Ascending aorta (tissue), 2 donors: ENCODE measurements around the gene TMED7. TPM values are rescaled to one million over a fixed set of nuclear protein-coding genes. Genes with fewer than 3 reads are reported as not detected.
"Not testable (repeated sequence)": the region's sequence is repeated elsewhere in the genome, so short reads cannot be mapped to it uniquely, and the experiment has no call there.

Experiments used
- DNase-seq, 2 donors: peaks; one replicate each; pipeline ENCODE4 v3.0.0-alpha.2; 2019; ENCODE audit warnings: low spot score in 2 of 2
- H3K27ac ChIP-seq, 2 donors: fragments of 200-600 bp; sonication (generic); one replicate each; pipeline ENCODE4 v1.5.1; 2016 to 2017; ENCODE audit warnings: mild to moderate bottlenecking in 1 of 2
- H3K27me3 ChIP-seq: fragments of 200-600 bp; sonication (generic); one replicate; pipeline ENCODE4 v1.5.1; 2017
- H3K36me3 ChIP-seq, 2 donors: fragments of 200-600 bp; sonication (generic); one replicate each; pipeline ENCODE4 v1.5.1; 2016
- H3K4me1 ChIP-seq, 2 donors: fragments of 200-600 bp; sonication (generic); one replicate each; pipeline ENCODE4 v1.5.1; 2016 to 2017; ENCODE audit warnings: mild to moderate bottlenecking in 1 of 2
- H3K4me3 ChIP-seq, 2 donors: fragments of 200-600 bp; sonication (generic); one replicate each; pipeline ENCODE4 v1.5.1; 2016 to 2017; ENCODE audit warnings: mild to moderate bottlenecking in 1 of 2
- H3K9me3 ChIP-seq, 2 donors: fragments of 200-600 bp; sonication (generic); one replicate each; pipeline ENCODE4 v1.5.1; 2016
- intact Hi-C: fragments of 100-400 bp; cut with DNase I; formaldehyde crosslinking; loops from one replicate; pipeline ENCODE4 v1.15.1; 2023
- total RNA-seq: library from RNA; depleted of rRNA; stranded (reverse); fragments of >200 nt; gene quantifications from one replicate; pipeline ENCODE4 v1.1.0, GENCODE V29; 2016
- TF ChIP-seq, protein P1 (sequence below), 3 experiments: fragments of 200-600 bp in 2 of 3; fragments of 450-650 bp in 1 of 3; sonication (generic) in 2 of 3; IDR thresholded peaks; one replicate each; pipeline ENCODE4 v1.5.1; 2016 to 2019; ENCODE audit warnings: antibody characterized with exemption in 3 of 3, mild to moderate bottlenecking in 1 of 3, moderate library complexity in 1 of 3

The TMED7 gene
- total RNA-seq = 52.0 TPM

DNA sequence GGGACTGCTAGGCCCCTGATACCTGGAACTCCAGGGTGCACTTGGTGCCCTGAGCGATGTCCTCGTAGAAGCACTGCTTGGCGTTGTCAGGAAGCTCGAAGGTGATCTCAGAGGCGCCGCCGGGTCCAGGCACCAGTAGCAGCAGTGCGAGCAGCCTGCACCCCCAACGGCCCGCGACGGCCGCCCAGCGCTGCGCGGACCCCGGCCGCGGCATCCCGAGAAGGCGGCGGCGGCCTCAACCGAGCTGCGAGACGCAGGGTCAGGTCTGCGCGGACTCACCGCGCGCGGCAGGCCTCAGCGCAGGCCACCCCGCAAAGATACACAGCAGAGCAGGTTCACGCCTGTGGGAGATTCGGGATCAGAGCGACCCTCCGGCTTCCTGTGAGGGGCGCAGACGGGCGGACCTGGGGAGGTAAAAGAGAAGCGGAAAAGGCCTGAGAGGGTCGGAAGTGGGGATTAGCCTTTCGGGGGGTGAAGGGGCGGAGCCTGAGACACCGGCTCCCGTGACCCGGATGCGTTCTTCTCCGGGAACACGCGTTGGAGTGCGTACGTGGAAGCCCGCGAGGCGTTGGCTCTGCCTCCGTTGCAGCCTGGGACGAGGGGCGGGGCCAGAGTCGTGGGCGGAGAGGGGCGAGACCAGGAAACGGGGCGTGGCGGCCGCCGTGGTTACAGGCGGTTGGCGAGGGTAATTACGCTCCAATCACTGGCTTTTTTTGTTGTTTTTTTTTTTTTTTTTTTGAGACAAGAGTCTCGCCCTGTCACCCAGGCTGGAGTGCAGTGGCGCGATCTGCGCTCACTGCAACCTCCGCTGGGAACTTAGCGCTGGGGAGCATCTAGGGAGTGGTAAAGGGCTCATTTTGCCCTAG lies at the start of gene TMED7:
TMED7 (minus strand) TSS at position 458 of the 866 bp plus-strand sequence; CDS start at position 214, 244 bp downstream.
- Histone ChIP-seq H3K27me3 (no peaks in the 10 kb centered on the region), H3K4me1 (peaks cover 0 to 22% of the 10 kb centered on the region in 2 donors), H3K27ac (peak within 1 kb of the TSS; percentile 95 to 96), H3K4me3 (peak within 1 kb of the TSS; percentile 79 to 82), H3K36me3 (no peaks in the 10 kb centered on the region), H3K9me3 (no peaks in the 10 kb centered on the region)
- intact Hi-C loops = loop anchor here (1.0 to 5.0 kb wide), 7 partner anchors 24 to 456 kb away; partner anchors contain the start of genes AP3S1, ATG12, FEM1C and TICAM2
- TF ChIP-seq, protein P1, sequence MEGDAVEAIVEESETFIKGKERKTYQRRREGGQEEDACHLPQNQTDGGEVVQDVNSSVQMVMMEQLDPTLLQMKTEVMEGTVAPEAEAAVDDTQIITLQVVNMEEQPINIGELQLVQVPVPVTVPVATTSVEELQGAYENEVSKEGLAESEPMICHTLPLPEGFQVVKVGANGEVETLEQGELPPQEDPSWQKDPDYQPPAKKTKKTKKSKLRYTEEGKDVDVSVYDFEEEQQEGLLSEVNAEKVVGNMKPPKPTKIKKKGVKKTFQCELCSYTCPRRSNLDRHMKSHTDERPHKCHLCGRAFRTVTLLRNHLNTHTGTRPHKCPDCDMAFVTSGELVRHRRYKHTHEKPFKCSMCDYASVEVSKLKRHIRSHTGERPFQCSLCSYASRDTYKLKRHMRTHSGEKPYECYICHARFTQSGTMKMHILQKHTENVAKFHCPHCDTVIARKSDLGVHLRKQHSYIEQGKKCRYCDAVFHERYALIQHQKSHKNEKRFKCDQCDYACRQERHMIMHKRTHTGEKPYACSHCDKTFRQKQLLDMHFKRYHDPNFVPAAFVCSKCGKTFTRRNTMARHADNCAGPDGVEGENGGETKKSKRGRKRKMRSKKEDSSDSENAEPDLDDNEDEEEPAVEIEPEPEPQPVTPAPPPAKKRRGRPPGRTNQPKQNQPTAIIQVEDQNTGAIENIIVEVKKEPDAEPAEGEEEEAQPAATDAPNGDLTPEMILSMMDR (IDR thresholded peaks at IDR 0.05) = no peak
- DNase-seq = peak; percentile 98 to 100

DNA sequence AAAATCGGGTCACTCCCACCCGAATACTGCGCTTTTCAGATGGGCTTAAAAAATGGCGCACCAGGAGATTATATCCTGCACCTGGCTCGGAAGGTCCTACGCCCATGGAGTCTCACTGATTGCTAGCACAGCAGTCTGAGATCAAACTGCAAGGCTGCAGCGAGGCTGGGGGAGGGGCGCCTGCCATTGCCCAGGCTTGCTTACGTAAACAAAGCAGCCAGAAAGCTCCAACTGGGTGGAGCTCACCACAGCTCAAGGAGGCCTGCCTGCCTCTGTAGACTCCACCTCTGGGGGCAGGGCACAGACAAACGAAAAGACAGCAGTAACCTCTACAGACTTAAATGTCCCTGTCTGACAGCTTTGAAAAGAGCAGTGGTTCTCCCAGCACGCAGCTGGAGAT lies 48.9 kb upstream of the TMED7 start:
- intact Hi-C loops, H3K9me3 ChIP-seq, H3K36me3 ChIP-seq, H3K4me3 ChIP-seq, H3K27me3 ChIP-seq, H3K4me1 ChIP-seq, H3K27ac ChIP-seq, DNase-seq: not testable (repeated sequence)

DNA sequence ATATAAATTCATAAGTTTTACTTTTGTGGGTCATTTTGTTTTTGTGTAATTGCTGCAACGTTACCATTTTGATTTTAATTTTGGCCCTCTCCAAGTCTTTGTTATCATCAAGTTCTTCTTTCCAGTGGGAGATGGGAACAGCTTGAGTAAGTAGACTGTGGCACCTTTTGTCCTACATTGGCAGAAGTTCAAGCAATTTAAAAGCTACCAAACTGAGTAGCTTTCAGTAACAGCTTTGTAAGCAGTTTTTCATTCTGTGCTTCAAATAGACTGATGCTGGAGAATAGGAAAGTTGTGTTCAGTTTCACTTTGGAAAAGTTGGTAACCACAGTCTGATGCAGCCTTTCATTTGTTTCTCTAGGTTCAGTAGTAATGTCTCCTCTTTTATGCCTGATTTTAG lies 47.8 kb upstream of the TMED7 start:
- no peaks in the 10 kb centered on the region for H3K27me3 ChIP-seq

DNA sequence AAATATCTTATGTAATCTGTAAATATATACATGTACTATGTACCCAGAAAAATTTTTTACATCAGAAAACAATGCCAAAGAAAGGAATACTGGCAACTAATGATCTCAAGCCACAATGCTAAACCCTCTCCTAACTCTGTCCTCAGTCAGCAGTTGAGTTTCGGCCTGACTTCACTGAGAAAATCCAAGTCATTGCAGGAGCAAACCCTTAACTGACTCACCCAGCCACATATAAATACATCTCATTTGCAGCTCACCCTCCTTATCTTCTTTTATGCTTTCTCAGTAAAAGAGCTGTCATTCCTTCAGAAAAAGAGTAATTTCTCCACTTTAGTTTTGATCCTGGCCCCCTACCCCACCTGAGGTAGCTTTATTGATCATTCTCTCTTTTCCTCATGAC lies 46.1 kb upstream of the TMED7 start:
- Histone ChIP-seq H3K27me3 (no peaks in the 10 kb centered on the region), H3K4me3 (no peak overlapping the region), H3K27ac (no peak overlapping the region), H3K9me3 (peaks cover 0 to 5% of the 10 kb centered on the region in 2 donors), H3K36me3 (no peaks in the 10 kb centered on the region), H3K4me1 (no peaks in the 10 kb centered on the region)
- DNase-seq = no peak
- intact Hi-C loops = no loop called here
- TF ChIP-seq, protein P1 (IDR thresholded peaks at IDR 0.05) = no peak

More for the DNA sequence above, 47.8 kb upstream of the TMED7 start:
- DNase-seq = no peak
- Histone ChIP-seq H3K4me3 (no peak overlapping the region), H3K27ac (no peak overlapping the region), H3K4me1 (no peaks in the 10 kb centered on the region), H3K36me3 (no peaks in the 10 kb centered on the region), H3K9me3 (no peaks in the 10 kb centered on the region)
- intact Hi-C loops = no loop called here
- TF ChIP-seq, protein P1 (IDR thresholded peaks at IDR 0.05) = no peak

DNA sequence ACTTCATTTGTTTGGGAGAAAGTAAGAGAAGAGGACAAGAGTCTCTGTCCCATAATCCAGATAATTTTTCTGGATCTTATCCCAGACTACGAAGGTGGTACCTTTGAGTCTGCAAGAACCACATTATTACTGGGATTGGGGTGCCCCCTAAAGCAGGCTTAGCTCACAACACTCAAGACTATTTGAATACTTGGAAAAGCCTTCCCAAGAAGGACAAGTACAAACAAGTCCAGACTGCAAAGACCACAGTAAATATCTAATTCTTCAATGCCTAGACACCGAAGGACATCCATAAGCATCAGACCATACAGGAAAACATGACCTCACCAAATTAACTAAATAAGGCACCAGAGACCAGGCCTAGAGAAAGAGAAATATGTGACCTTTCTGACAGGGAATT lies 40.2 kb upstream of the TMED7 start:
- TF ChIP-seq, protein P1 (IDR thresholded peaks at IDR 0.05) = no peak
- Histone ChIP-seq H3K27me3 (no peaks in the 10 kb centered on the region), H3K36me3 (no peaks in the 10 kb centered on the region), H3K4me1 (no peaks in the 10 kb centered on the region), H3K4me3 (no peak overlapping the region), H3K27ac (no peak overlapping the region), H3K9me3 (peaks cover 0 to 5% of the 10 kb centered on the region in 2 donors)
- no peak for DNase-seq
- intact Hi-C loops = no loop called here

DNA sequence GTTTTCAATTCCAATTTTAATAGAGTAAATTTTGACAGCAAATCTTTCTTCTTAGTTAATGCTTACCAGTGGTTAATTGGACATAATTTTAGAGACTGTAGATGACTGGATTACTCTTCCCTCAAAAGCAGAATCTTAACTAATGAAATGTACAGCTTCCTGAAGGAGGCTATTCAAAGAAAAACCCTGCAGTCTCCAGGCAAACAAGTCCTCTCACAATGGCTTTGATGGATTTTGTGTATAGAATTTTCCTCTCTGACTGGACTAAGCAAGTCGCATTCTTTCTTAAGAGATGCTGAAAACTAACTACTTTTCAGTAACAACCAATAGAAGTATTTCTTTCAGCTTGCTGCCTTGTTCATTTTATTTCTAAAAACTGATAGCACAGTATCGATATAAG lies 35.7 kb upstream of the TMED7 start:
- intact Hi-C loops = no loop called here
- H3K4me1 ChIP-seq = no peaks in the 10 kb centered on the region
- H3K36me3 ChIP-seq = no peaks in the 10 kb centered on the region
- DNase-seq = no peak
- H3K9me3 ChIP-seq = no peaks in the 10 kb centered on the region
- peak overlapping the region in 1 of 2 donors; percentile 2 for H3K27ac ChIP-seq
- no peaks in the 10 kb centered on the region for H3K27me3 ChIP-seq
- no peak overlapping the region for H3K4me3 ChIP-seq
- TF ChIP-seq, protein P1 (IDR thresholded peaks at IDR 0.05) = no peak
